IMR-90 (cell line): Measurements from ENCODE around the gene ODAD3. TPM values are rescaled to one million over a fixed set of nuclear protein-coding genes. Genes with fewer than 3 reads are reported as not detected.

Source experiments
- ATAC-seq: fragments of 200-7000 bp; cut with Tn5 transposase; 2 replicates; pipeline ENCODE4 v1.9.1; 2020; ENCODE audit warnings: low read depth, mild to moderate bottlenecking, moderate library complexity
- BruUV-seq: library from RNA; stranded (reverse); fragments of 400-500 nt; replicated peaks from 2 replicates; lab custom pipeline; 2021; lab: Mats Ljungman, UMichigan
- CTCF ChIA-PET: fragments of 300-600 bp; formaldehyde crosslinking; extraction: SDS; loops from one replicate; lab custom pipeline; 2021; ENCODE audit warnings: antibody characterized with exemption; lab: Yijun Ruan, JAX
- POLR2A ChIA-PET: fragments of 300-600 bp; sonication (Branson Sonifier 250); formaldehyde crosslinking; loops from one replicate; lab custom pipeline; 2022; ENCODE audit warnings: antibody characterized with exemption; ENCODE audit not compliant: unreplicated experiment; lab: Charles Lee
- DNase-seq: peaks from one replicate; pipeline ENCODE4 v3.0.0; 2013
- H2AFZ ChIP-seq: replicated peaks from 2 replicates; pipeline ENCODE3; 2013; ENCODE audit warnings: low read length, mild to moderate bottlenecking; ENCODE audit not compliant: poor library complexity
- H2AK5ac ChIP-seq: 2 replicates; pipeline ENCODE4 v1.6.1; 2013; ENCODE audit warnings: low read depth, low read length, inconsistent platforms
- H2AK9ac ChIP-seq: replicated peaks from 2 replicates; pipeline ENCODE3; 2013; ENCODE audit warnings: mild to moderate bottlenecking, low read depth, low read length, moderate library complexity; ENCODE audit not compliant: poor library complexity
- H2BK120ac ChIP-seq: 2 replicates; pipeline ENCODE4 v1.6.1; 2013; ENCODE audit warnings: low read depth, low read length, inconsistent platforms
- H2BK15ac ChIP-seq: 3 replicates; pipeline ENCODE4 v1.6.1; 2013; ENCODE audit warnings: low read depth, low read length, inconsistent platforms
- H2BK20ac ChIP-seq: 2 replicates; pipeline ENCODE4 v1.6.1; 2013; ENCODE audit warnings: low read depth, mild to moderate bottlenecking, inconsistent platforms, low read length, moderate library complexity
- H2BK5ac ChIP-seq: 2 replicates; pipeline ENCODE4 v1.6.1; 2013; ENCODE audit warnings: mild to moderate bottlenecking, low read depth, low read length, inconsistent platforms; ENCODE audit not compliant: poor library complexity, severe bottlenecking
- H3K14ac ChIP-seq: replicated peaks from 2 replicates; pipeline ENCODE4 v1.6.1; 2013; ENCODE audit warnings: low read depth, low read length, inconsistent platforms
- H3K18ac ChIP-seq: 2 replicates; pipeline ENCODE4 v1.6.1; 2013; ENCODE audit warnings: low read depth, low read length, control low read depth
- H3K23ac ChIP-seq: 2 replicates; pipeline ENCODE4 v1.6.1; 2013; ENCODE audit warnings: low read depth, low read length, inconsistent platforms
- H3K27ac ChIP-seq: 2 replicates; pipeline ENCODE4 v1.5.1; 2013; ENCODE audit warnings: mild to moderate bottlenecking, control low read depth, low read length; ENCODE audit not compliant: insufficient read depth
- H3K27me3 ChIP-seq: 2 replicates; pipeline ENCODE4 v1.6.1; 2013; ENCODE audit warnings: low read length; ENCODE audit not compliant: control insufficient read depth, insufficient read depth
- H3K36me3 ChIP-seq: 2 replicates; pipeline ENCODE4 v1.6.1; 2013; ENCODE audit warnings: low read length, mixed read lengths; ENCODE audit not compliant: control insufficient read depth, insufficient read depth
- H3K4ac ChIP-seq: 2 replicates; pipeline ENCODE4 v1.6.1; 2013; ENCODE audit warnings: low read depth, low read length, inconsistent platforms
- H3K4me1 ChIP-seq: 2 replicates; pipeline ENCODE4 v1.6.1; 2013; ENCODE audit warnings: low read length, mixed read lengths; ENCODE audit not compliant: control insufficient read depth, insufficient read depth
- H3K4me2 ChIP-seq: 2 replicates; pipeline ENCODE4 v1.6.1; 2013; ENCODE audit warnings: low read depth, mild to moderate bottlenecking, control low read depth, low read length, moderate library complexity
- H3K4me3 ChIP-seq: 2 replicates; pipeline ENCODE4 v1.5.1; 2013; ENCODE audit warnings: low read depth, mild to moderate bottlenecking, control low read depth, low read length, moderate library complexity; ENCODE audit not compliant: insufficient read depth
- H3K56ac ChIP-seq: 2 replicates; pipeline ENCODE4 v1.6.1; 2013; ENCODE audit warnings: low read length, inconsistent platforms; ENCODE audit not compliant: insufficient read depth; ENCODE audit errors: extremely low read depth
- H3K79me1 ChIP-seq, 2 experiments: 2 replicates each; pipeline ENCODE4 v1.6.1; 2013; ENCODE audit warnings: low read length in 2 of 2, inconsistent platforms in 1 of 2, low read depth in 1 of 2
- H3K9ac ChIP-seq: 2 replicates; pipeline ENCODE4 v1.6.1; 2013; ENCODE audit warnings: low read depth, low read length, control low read depth
- H3K9me1 ChIP-seq: 2 replicates; pipeline ENCODE4 v1.6.1; 2013; ENCODE audit warnings: low read length, inconsistent platforms; ENCODE audit not compliant: insufficient read depth
- H3K9me3 ChIP-seq: 2 replicates; pipeline ENCODE4 v1.6.1; 2013; ENCODE audit warnings: low read length; ENCODE audit not compliant: control insufficient read depth, insufficient read depth
- H4K20me1 ChIP-seq: 2 replicates; pipeline ENCODE4 v1.6.1; 2013; ENCODE audit warnings: low read length, inconsistent platforms; ENCODE audit not compliant: insufficient read depth
- H4K5ac ChIP-seq: 2 replicates; pipeline ENCODE4 v1.6.1; 2013; ENCODE audit warnings: mild to moderate bottlenecking, low read depth, low read length, control low read depth
- H4K8ac ChIP-seq, 2 experiments: 2 replicates each; pipeline ENCODE4 v1.6.1; 2013; ENCODE audit warnings: low read depth in 2 of 2, low read length in 2 of 2, control low read depth in 1 of 2, inconsistent platforms in 1 of 2
- H4K91ac ChIP-seq: 2 replicates; pipeline ENCODE4 v1.6.1; 2013; ENCODE audit warnings: low read depth, low read length, inconsistent platforms; ENCODE audit not compliant: insufficient read depth
- BHLHE40 ChIP-seq: fragments of 150-350 bp; IDR thresholded peaks from 2 replicates; pipeline ENCODE4 v1.6.1; 2016; ENCODE audit warnings: mild to moderate bottlenecking, low read depth, low read length
- CEBPB ChIP-seq: IDR thresholded peaks from 2 replicates; pipeline ENCODE4 v1.6.1; 2012; ENCODE audit warnings: low read depth, low read length, improper control_type of control experiment
- CHD1 ChIP-seq: IDR thresholded peaks from 2 replicates; pipeline ENCODE4 v1.6.1; 2012; ENCODE audit warnings: low read depth, low read length, improper control_type of control experiment
- ELK1 ChIP-seq: fragments of 150-350 bp; IDR thresholded peaks from 2 replicates; pipeline ENCODE4 v1.6.1; 2016; ENCODE audit warnings: low read depth, mild to moderate bottlenecking, low read length, moderate library complexity, borderline replicate concordance
- FOS ChIP-seq: fragments of 150-350 bp; IDR thresholded peaks from 2 replicates; pipeline ENCODE4 v1.6.1; 2016; ENCODE audit warnings: low read depth, low read length
- MAFK ChIP-seq: IDR thresholded peaks from 2 replicates; pipeline ENCODE4 v1.6.1; 2012; ENCODE audit warnings: low read depth, low read length, improper control_type of control experiment
- MXI1 ChIP-seq: IDR thresholded peaks from 2 replicates; pipeline ENCODE4 v1.6.1; 2012; ENCODE audit warnings: low read depth, mild to moderate bottlenecking, low read length, moderate library complexity, borderline replicate concordance
- NFE2L2 ChIP-seq: fragments of 150-350 bp; IDR thresholded peaks from 2 replicates; pipeline ENCODE4 v1.6.1; 2016; ENCODE audit warnings: low read depth, mild to moderate bottlenecking, low read length
- POLR2A ChIP-seq: IDR thresholded peaks from 2 replicates; pipeline ENCODE4 v1.6.1; 2012; ENCODE audit warnings: mild to moderate bottlenecking, low read depth, low read length
- RAD21 ChIP-seq: IDR thresholded peaks from 2 replicates; pipeline ENCODE4 v1.6.1; 2012; ENCODE audit warnings: low read length, improper control_type of control experiment
- RCOR1 ChIP-seq: IDR thresholded peaks from 2 replicates; pipeline ENCODE4 v1.6.1; 2012; ENCODE audit warnings: mild to moderate bottlenecking, low read length, improper control_type of control experiment; ENCODE audit not compliant: insufficient replicate concordance
- RFX5 ChIP-seq: IDR thresholded peaks from 2 replicates; pipeline ENCODE4 v1.8.0; 2012; ENCODE audit warnings: low read depth, mild to moderate bottlenecking, low read length, moderate library complexity
- SMC3 ChIP-seq: fragments of 150-350 bp; IDR thresholded peaks from 2 replicates; pipeline ENCODE4 v1.6.1; 2016; ENCODE audit warnings: low read depth, mild to moderate bottlenecking, antibody characterized with exemption, low read length, moderate library complexity
- WGBS, 2 experiments: methylation state at CpG; one replicate each; pipeline versions ENCODE4 v1.1.5 to v1.1.7; 2013; ENCODE audit warnings: missing lambda C conversion rate in 2 of 2; ENCODE audit not compliant: insufficient read length in 1 of 2; ENCODE audit errors: extremely low coverage in 2 of 2; 5-methylcytosine and 5-hydroxymethylcytosine counted together
- dilution Hi-C: fragments of 300-500 bp; cut with HindIII; formaldehyde crosslinking; loops from one replicate; pipeline ENCODE4 v1.14.3; 2018; ENCODE audit warnings: low sequenced_read_pairs; ENCODE audit not compliant: unreplicated experiment
- in situ Hi-C: fragments of 300-500 bp; cut with MboI; formaldehyde crosslinking; loops from 3 replicates; pipeline ENCODE4 v1.14.3; 2019; ENCODE audit warnings: low sequenced_read_pairs, inconsistent platforms, mixed read lengths
- intact Hi-C: fragments of 100-400 bp; cut with micrococcal nuclease; formaldehyde crosslinking; loops from 2 replicates; pipeline ENCODE4 v1.10.0; 2022
- polyA plus RNA-seq, 3 experiments: library from polyadenylated mRNA; depleted of rRNA; stranded (reverse); fragments of >200 nt; gene quantifications; 2 replicates each; pipeline ENCODE4 v1.2.3, GENCODE V29; 2012; ENCODE audit warnings: low replicate concordance in 1 of 3
- total RNA-seq: library from RNA; depleted of rRNA; stranded (reverse); fragments of >200 nt; gene quantifications from 2 replicates; pipeline ENCODE4 v1.2.3, GENCODE V29; 2012
- TF ChIP-seq, protein P1 (sequence below): fragments of 150-350 bp; IDR thresholded peaks from 2 replicates; pipeline ENCODE4 v1.6.1; 2017; ENCODE audit warnings: mild to moderate bottlenecking, antibody characterized with exemption, low read length, low read depth
- TF ChIP-seq, protein P2 (sequence below): conservative IDR thresholded peaks from 2 replicates; pipeline ENCODE4 v1.5.1; 2012; ENCODE audit warnings: mild to moderate bottlenecking, low read depth, low read length, improper control_type of control experiment

Gene ODAD3
- total and polyA plus RNA-seq, 2 of the 4 experiments (the other 2 are of a cell fraction), result under 0.01 to 0.44 TPM

- Histone ChIP-seq H3K79me1 (peaks cover 0 to 15% of the 10 kb centered on the region in 2 experiments; a peak in 3 of 4 replicates), H3K36me3 (peaks cover 59% of the 10 kb centered on the region), H3K18ac (no peak overlapping the region), H3K27me3 (no peaks in the 10 kb centered on the region), H2AK9ac (no peak overlapping the region), H4K8ac (no peak overlapping the region), H2AK5ac (no peak overlapping the region), H2BK5ac (no peak overlapping the region), H2BK120ac (no peak overlapping the region), H3K4me3 (no peak overlapping the region), H3K4me1 (no peaks in the 10 kb centered on the region; the same call in 1 of the 2 replicates), H2BK15ac (no peak overlapping the region), H2BK20ac (no peak overlapping the region), H3K56ac (no peak overlapping the region), H3K9me1 (no peaks in the 10 kb centered on the region), H3K27ac (no peak overlapping the region), H3K9me3 (no peaks in the 10 kb centered on the region), H4K5ac (no peak overlapping the region), H2AFZ (no peak overlapping the region), H3K23ac (no peak overlapping the region), H4K91ac (no peak overlapping the region), H4K20me1 (peaks cover 4% of the 10 kb centered on the region; the same call in 1 of the 2 replicates), H3K14ac (no peak overlapping the region), H3K4me2 (no peak overlapping the region), H3K4ac (no peak overlapping the region), H3K9ac (no peak overlapping the region)
- DNase-seq (no peak), ATAC-seq (peak; percentile 82)
- WGBS, 2 experiments, result 86% methylated on average over 5 of the region's 23 CpGs; no CpG with 5 or more reads in 1 of the 2 experiments
- dilution Hi-C loops (no loop called here), in situ Hi-C loops (no loop called here), intact Hi-C loops (loop anchor here (1.0 kb wide), 1 partner anchor 153 kb away; no protein-coding TSS in a partner anchor)
- BruUV-seq, result no TSS peak
- no peak for TF ChIP-seq ELK1
- no peak for TF ChIP-seq POLR2A
- TF ChIP-seq SMC3, result peak; percentile 78
- no peak for TF ChIP-seq MAFK
- no peak for TF ChIP-seq CHD1
- no peak for TF ChIP-seq RCOR1
- no peak for TF ChIP-seq NFE2L2
- peak; percentile 81 for TF ChIP-seq RAD21
- no peak for TF ChIP-seq RFX5
- no peak for TF ChIP-seq MXI1
- TF ChIP-seq, protein P1, sequence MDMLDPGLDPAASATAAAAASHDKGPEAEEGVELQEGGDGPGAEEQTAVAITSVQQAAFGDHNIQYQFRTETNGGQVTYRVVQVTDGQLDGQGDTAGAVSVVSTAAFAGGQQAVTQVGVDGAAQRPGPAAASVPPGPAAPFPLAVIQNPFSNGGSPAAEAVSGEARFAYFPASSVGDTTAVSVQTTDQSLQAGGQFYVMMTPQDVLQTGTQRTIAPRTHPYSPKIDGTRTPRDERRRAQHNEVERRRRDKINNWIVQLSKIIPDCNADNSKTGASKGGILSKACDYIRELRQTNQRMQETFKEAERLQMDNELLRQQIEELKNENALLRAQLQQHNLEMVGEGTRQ, result no peak
- TF ChIP-seq, protein P2, sequence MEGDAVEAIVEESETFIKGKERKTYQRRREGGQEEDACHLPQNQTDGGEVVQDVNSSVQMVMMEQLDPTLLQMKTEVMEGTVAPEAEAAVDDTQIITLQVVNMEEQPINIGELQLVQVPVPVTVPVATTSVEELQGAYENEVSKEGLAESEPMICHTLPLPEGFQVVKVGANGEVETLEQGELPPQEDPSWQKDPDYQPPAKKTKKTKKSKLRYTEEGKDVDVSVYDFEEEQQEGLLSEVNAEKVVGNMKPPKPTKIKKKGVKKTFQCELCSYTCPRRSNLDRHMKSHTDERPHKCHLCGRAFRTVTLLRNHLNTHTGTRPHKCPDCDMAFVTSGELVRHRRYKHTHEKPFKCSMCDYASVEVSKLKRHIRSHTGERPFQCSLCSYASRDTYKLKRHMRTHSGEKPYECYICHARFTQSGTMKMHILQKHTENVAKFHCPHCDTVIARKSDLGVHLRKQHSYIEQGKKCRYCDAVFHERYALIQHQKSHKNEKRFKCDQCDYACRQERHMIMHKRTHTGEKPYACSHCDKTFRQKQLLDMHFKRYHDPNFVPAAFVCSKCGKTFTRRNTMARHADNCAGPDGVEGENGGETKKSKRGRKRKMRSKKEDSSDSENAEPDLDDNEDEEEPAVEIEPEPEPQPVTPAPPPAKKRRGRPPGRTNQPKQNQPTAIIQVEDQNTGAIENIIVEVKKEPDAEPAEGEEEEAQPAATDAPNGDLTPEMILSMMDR, result peak; percentile 70
- no peak for TF ChIP-seq CEBPB
- no peak for TF ChIP-seq BHLHE40
- TF ChIP-seq FOS, result no peak
- ChIA-PET POLR2A (no interaction called here), CTCF (no interaction called here)
Measured at GRCh38 chr19:11446652-11447301, 11.9 kb upstream of the ODAD3 start.
